Effector memory CD8-positive, alpha-beta T cell (primary cell): ENCODE measurements around the gene KCNQ5.

Experiments
- ATAC-seq: fragments of 150-1000 bp; cut with Tn5 transposase; replicated peaks from 2 replicates; pipeline ENCODE4 v1.10.0; 2021; ENCODE audit warnings: mild to moderate bottlenecking, moderate library complexity
- DNase-seq, 3 experiments: peaks; one replicate each; pipeline ENCODE4 v3.0.0; 2021
- H3K27ac Mint-ChIP-seq, 2 donors: one replicate each; pipeline ENCODE4 v1.8.0; 2022; ENCODE audit warnings: mild to moderate bottlenecking in 2 of 2, mixed read lengths in 2 of 2, moderate library complexity in 2 of 2
- H3K27me3 Mint-ChIP-seq, 2 donors: one replicate each; pipeline ENCODE4 v1.8.0; 2022; ENCODE audit warnings: mixed read lengths in 2 of 2
- H3K36me3 Mint-ChIP-seq: one replicate; pipeline ENCODE4 v1.8.0; 2022; ENCODE audit warnings: mild to moderate bottlenecking, moderate library complexity, mixed read lengths; ENCODE audit not compliant: insufficient read depth
- H3K4me1 Mint-ChIP-seq, 2 donors: one replicate each; pipeline ENCODE4 v1.8.0; 2022; ENCODE audit warnings: low read depth in 2 of 2, mixed read lengths in 2 of 2
- H3K4me3 Mint-ChIP-seq, 2 donors: one replicate each; pipeline ENCODE4 v1.8.0; 2022; ENCODE audit warnings: mild to moderate bottlenecking in 2 of 2, mixed read lengths in 2 of 2, moderate library complexity in 2 of 2
- H3K9me3 Mint-ChIP-seq, 2 donors: one replicate each; pipeline ENCODE4 v1.8.0; 2022; ENCODE audit warnings: mixed read lengths in 2 of 2

KCNQ5 gene

DNA sequence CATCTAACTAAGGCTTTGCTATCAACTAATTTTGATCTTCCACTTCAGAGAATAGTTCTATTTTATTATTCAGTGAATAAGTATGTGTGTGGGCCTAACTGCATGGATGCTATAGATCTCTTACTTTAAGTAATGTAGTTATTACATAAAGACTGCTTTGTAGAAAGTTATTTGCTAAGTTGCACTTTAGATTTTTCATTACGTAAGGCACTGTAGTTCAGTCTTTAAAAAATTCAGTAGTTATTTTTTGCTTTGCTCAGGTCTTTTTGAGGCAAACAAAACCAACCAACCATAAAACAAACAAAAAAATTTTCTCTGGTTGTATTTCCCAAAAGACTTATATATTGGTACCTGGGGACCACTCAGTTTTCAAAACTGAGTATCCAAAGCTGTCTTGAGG is 53.0 kb downstream of the KCNQ5 start:
- Mint-ChIP-seq H3K27ac (no peak overlapping the region), H3K9me3 (no peaks in the 10 kb centered on the region), H3K4me3 (no peak overlapping the region), H3K4me1 (peaks cover 0 to 6% of the 10 kb centered on the region in 2 donors), H3K36me3 (peaks cover 2% of the 10 kb centered on the region), H3K27me3 (no peaks in the 10 kb centered on the region)
- no peak for ATAC-seq
- DNase-seq = no peak

DNA sequence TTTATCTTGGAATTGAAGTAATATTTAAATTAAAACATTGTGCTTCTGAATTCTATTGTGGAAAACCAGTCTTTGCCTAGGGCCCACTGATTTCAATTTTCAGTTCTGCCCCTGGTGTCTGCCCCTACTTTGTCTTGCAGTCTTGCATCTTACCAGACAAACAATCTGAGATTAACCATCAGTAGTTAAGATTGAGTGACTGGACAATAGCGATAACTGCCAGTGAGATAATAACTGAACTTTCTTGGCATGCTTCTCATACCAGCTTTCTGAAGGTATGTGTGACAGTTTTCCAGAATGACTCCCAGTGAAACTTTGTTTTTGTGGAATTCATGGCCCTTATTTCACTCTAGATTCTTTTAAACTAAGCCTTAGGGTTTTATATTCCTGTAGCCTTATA is 53.5 kb downstream of the KCNQ5 start:
- H3K27ac Mint-ChIP-seq = no peak overlapping the region
- ATAC-seq = no peak
- no peak overlapping the region for H3K4me3 Mint-ChIP-seq
- no peaks in the 10 kb centered on the region for H3K9me3 Mint-ChIP-seq
- DNase-seq = no peak
- H3K4me1 Mint-ChIP-seq = peaks cover 0 to 4% of the 10 kb centered on the region in 2 donors
- H3K36me3 Mint-ChIP-seq = peaks cover 2% of the 10 kb centered on the region
- H3K27me3 Mint-ChIP-seq = no peaks in the 10 kb centered on the region

DNA sequence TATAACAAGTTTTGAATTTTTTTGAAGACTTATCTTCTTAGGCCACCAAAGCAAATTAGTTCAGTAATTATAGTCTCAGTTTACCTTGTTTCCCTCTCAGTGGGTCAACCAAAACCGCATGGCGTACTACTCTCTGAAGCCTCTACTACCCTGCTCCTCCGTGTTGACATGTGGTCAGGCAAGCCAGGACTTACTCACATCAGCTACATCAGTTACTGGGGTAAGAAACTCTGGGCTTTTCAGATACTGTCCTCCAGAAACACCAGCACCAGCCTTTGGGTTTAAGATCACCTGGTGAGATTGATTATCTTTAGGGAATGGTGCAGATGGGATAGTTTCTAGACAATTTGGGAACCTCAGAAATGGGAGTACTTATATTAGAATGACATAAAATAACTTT is 55.1 kb downstream of the KCNQ5 start:
- H3K27me3 Mint-ChIP-seq = no peaks in the 10 kb centered on the region
- H3K4me3 Mint-ChIP-seq = no peak overlapping the region
- DNase-seq (no peak), ATAC-seq (no peak)
- no peaks in the 10 kb centered on the region for H3K4me1 Mint-ChIP-seq
- no peaks in the 10 kb centered on the region for H3K9me3 Mint-ChIP-seq
- no peak overlapping the region for H3K27ac Mint-ChIP-seq
- peaks cover under 1% of the 10 kb centered on the region for H3K36me3 Mint-ChIP-seq

DNA sequence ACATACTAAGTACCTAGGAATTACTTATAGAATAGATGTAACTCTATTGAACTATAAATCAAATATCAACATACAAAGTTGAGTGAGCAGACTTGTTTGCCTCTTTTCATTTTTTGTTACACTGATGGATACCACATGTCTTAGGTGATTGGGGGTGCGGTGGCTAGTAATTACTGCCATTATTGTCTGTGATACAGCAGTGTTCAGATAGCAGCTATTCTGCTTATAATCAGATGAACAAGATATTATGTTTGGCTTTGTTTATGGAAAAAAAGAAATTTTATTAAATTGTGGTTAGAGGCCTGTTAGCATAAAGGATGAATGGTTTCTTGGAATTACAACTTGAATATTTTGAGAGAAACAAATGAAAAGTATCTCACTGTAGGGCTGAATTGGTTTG is 55.9 kb downstream of the KCNQ5 start:
- DNase-seq (no peak), ATAC-seq (no peak)
- H3K4me1 Mint-ChIP-seq = no peaks in the 10 kb centered on the region
- no peaks in the 10 kb centered on the region for H3K9me3 Mint-ChIP-seq
- H3K36me3 Mint-ChIP-seq = no peaks in the 10 kb centered on the region
- H3K27me3 Mint-ChIP-seq = no peaks in the 10 kb centered on the region
- no peak overlapping the region for H3K27ac Mint-ChIP-seq
- no peak overlapping the region for H3K4me3 Mint-ChIP-seq

DNA sequence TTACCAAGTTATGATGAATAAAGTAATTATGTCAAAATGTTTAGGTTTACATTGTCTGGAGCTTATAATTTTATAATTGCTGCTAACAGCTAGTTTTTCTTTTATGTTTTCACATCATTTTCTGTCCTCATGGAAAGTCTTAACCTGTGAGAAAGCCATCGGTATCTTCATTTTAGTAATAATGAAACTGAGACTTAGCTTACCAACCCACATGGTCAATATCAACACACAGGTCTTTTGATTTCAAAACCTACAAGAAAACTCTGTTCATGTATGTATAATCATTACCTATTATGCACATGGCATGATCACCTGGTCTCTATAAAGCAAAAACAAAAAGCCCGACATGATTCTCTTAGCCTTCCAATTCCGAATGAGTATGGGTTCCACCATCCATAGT is 61.9 kb downstream of the KCNQ5 start:
- H3K27me3 Mint-ChIP-seq = no peaks in the 10 kb centered on the region
- no peak overlapping the region for H3K27ac Mint-ChIP-seq
- DNase-seq (no peak), ATAC-seq (no peak)
- H3K36me3 Mint-ChIP-seq = no peaks in the 10 kb centered on the region
- no peaks in the 10 kb centered on the region for H3K4me1 Mint-ChIP-seq
- no peak overlapping the region for H3K4me3 Mint-ChIP-seq
- H3K9me3 Mint-ChIP-seq = no peaks in the 10 kb centered on the region

- Mint-ChIP-seq H3K27ac (no peak overlapping the region), H3K36me3 (no peaks in the 10 kb centered on the region), H3K27me3 (no peaks in the 10 kb centered on the region), H3K9me3 (no peaks in the 10 kb centered on the region), H3K4me3 (no peak overlapping the region), H3K4me1 (no peaks in the 10 kb centered on the region)
- DNase-seq = no peak
- ATAC-seq = no peak
Observed at GRCh38 chr6:72689107-72689954, 67.5 kb downstream of the KCNQ5 start.

DNA sequence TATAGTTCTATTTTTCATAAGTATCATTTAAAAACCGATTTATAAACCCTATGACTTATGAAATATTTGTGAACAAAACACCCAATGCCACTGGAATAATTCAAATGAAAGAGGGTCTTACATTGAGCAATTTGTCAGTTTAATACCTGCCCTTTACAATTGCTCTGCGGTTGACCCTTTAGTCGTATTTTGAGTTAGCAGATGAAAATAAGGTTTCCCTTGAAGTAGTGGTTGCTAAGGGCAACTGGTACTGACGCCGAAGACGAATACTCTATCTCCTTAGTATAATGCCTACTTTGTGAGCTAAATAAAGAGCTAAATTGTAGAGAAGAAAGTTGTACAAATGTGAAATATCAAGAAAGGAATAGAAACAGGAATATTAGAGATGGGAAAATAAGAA is 69.4 kb downstream of the KCNQ5 start:
- H3K4me1 Mint-ChIP-seq = no peaks in the 10 kb centered on the region
- no peak for DNase-seq
- no peaks in the 10 kb centered on the region for H3K9me3 Mint-ChIP-seq
- no peak overlapping the region for H3K27ac Mint-ChIP-seq
- no peaks in the 10 kb centered on the region for H3K36me3 Mint-ChIP-seq
- ATAC-seq = no peak
- H3K4me3 Mint-ChIP-seq = no peak overlapping the region
- H3K27me3 Mint-ChIP-seq = no peaks in the 10 kb centered on the region

GRCh38 chr6:72696055-72696454 is 74.2 kb downstream of the KCNQ5 start:
- Mint-ChIP-seq H3K4me1 (no peaks in the 10 kb centered on the region), H3K27me3 (no peaks in the 10 kb centered on the region), H3K36me3 (no peaks in the 10 kb centered on the region), H3K9me3 (no peaks in the 10 kb centered on the region), H3K4me3 (no peak overlapping the region), H3K27ac (no peak overlapping the region)
- ATAC-seq (no peak), DNase-seq (no peak)

- Mint-ChIP-seq H3K4me1 (no peaks in the 10 kb centered on the region), H3K9me3 (no peaks in the 10 kb centered on the region), H3K4me3 (no peak overlapping the region), H3K27ac (no peak overlapping the region), H3K36me3 (peaks cover 3% of the 10 kb centered on the region), H3K27me3 (no peaks in the 10 kb centered on the region)
- no peak for ATAC-seq
- no peak for DNase-seq
Observed at GRCh38 chr6:72699159-72699558, 77.3 kb downstream of the KCNQ5 start.

DNA sequence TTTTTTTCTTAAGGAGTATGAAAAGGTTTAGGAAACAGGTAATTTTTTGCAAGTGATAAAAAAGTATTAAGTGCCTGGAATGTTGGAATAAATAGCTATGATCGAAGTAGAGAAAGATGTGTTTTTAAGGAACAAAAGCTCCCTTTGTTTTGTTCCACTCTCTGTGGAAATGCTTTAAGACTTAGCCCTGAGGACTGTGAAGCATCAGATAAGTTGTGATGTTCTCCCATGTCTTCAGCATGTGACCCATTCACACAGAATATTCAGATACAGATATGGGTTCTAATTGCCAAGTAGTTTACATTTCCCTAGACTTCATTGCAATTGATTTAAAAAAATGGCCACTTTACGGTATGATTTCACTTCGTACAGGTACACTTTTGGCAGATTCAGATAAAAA is 80.6 kb downstream of the KCNQ5 start:
- no peak for DNase-seq
- H3K36me3 Mint-ChIP-seq = peaks cover 3% of the 10 kb centered on the region
- H3K27me3 Mint-ChIP-seq = no peaks in the 10 kb centered on the region
- no peak overlapping the region for H3K4me3 Mint-ChIP-seq
- no peak overlapping the region for H3K27ac Mint-ChIP-seq
- H3K9me3 Mint-ChIP-seq = no peaks in the 10 kb centered on the region
- no peak for ATAC-seq
- H3K4me1 Mint-ChIP-seq = no peaks in the 10 kb centered on the region

GRCh38 chr6:72703093-72703492 is 81.2 kb downstream of the KCNQ5 start:
- H3K4me1 Mint-ChIP-seq = no peaks in the 10 kb centered on the region
- no peaks in the 10 kb centered on the region for H3K27me3 Mint-ChIP-seq
- no peak overlapping the region for H3K4me3 Mint-ChIP-seq
- ATAC-seq (no peak), DNase-seq (no peak)
- no peaks in the 10 kb centered on the region for H3K9me3 Mint-ChIP-seq
- H3K36me3 Mint-ChIP-seq = peaks cover 3% of the 10 kb centered on the region
- H3K27ac Mint-ChIP-seq = no peak overlapping the region

GRCh38 chr6:72704979-72705378 is 83.1 kb downstream of the KCNQ5 start:
- Mint-ChIP-seq H3K4me1 (no peaks in the 10 kb centered on the region), H3K27me3 (no peaks in the 10 kb centered on the region), H3K27ac (no peak overlapping the region), H3K9me3 (peaks cover 0 to 5% of the 10 kb centered on the region in 2 donors), H3K36me3 (peaks cover 3% of the 10 kb centered on the region), H3K4me3 (no peak overlapping the region)
- ATAC-seq = no peak
- no peak for DNase-seq

DNA sequence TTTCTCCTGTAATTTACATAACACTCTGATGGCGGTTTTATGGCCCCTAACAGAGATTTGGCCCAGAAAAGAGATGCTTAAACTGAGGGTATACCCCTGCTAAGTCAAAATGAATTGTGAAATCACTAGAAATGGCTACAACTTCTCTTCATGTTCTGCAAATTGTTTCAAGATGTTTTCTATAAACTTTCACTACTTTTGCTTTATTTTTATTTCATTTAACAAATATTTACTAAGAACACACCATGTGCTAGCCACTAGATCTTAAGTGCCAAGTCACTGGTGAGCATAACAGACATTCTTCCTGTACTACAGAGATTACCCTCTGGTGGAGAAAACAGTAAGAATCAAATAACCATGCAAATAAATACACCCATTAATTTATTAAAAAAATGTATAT is 87.6 kb downstream of the KCNQ5 start:
- Mint-ChIP-seq H3K27ac (no peak overlapping the region), H3K9me3 (peaks cover 0 to 13% of the 10 kb centered on the region in 2 donors)

GRCh38 chr6:72711731-72712130 is 89.9 kb downstream of the KCNQ5 start:
- no peak overlapping the region for H3K27ac Mint-ChIP-seq
- H3K4me3 Mint-ChIP-seq = no peak overlapping the region
- no peaks in the 10 kb centered on the region for H3K4me1 Mint-ChIP-seq
- H3K9me3 Mint-ChIP-seq = peaks cover 0 to 13% of the 10 kb centered on the region in 2 donors
- DNase-seq (no peak), ATAC-seq (no peak)
- no peaks in the 10 kb centered on the region for H3K27me3 Mint-ChIP-seq
- no peaks in the 10 kb centered on the region for H3K36me3 Mint-ChIP-seq

More for the DNA sequence above, 87.6 kb downstream of the KCNQ5 start:
- DNase-seq (no peak), ATAC-seq (no peak)
- Mint-ChIP-seq H3K4me3 (no peak overlapping the region), H3K27me3 (no peaks in the 10 kb centered on the region), H3K4me1 (no peaks in the 10 kb centered on the region), H3K36me3 (no peaks in the 10 kb centered on the region)
